GM19239 (cell line): Measurements from ENCODE around the gene PLCB3.

Source experiments
- DNase-seq: peaks from one replicate; pipeline ENCODE4 v3.0.0; 2011; ENCODE audit warnings: low spot score; ENCODE audit not compliant: insufficient read length
- FAIRE-seq: peaks from 2 replicates; lab custom pipeline; 2011; peaks lifted over from hg19 to GRCh38; lab: Jason Lieb, UNC

The PLCB3 gene

GRCh38 chr11:64263021-64263946 is 12.0 kb downstream of the PLCB3 start:
- FAIRE-seq (no peak), DNase-seq (no peak)

- DNase-seq (no peak), FAIRE-seq (no peak)
Measured at GRCh38 chr11:64263947-64264317, 12.6 kb downstream of the PLCB3 start.

- no peak for DNase-seq
- no peak for FAIRE-seq
Measured at GRCh38 chr11:64264371-64264852, 13.1 kb downstream of the PLCB3 start.

- DNase-seq: no peak
- no peak for FAIRE-seq
Measured at GRCh38 chr11:64265176-64266160, 14.1 kb downstream of the PLCB3 start.

GRCh38 chr11:64266339-64266738 is 15.0 kb downstream of the PLCB3 start:
- FAIRE-seq (no peak), DNase-seq (no peak)

GRCh38 chr11:64267207-64267945 is 16.0 kb downstream of the PLCB3 start:
- FAIRE-seq (no peak), DNase-seq (no peak)

- DNase-seq (no peak), FAIRE-seq (no peak)
Measured at GRCh38 chr11:64268025-64268892, 16.9 kb downstream of the PLCB3 start.

- FAIRE-seq (peak; percentile 81), DNase-seq (no peak)
Measured at GRCh38 chr11:64268893-64269539, 17.7 kb downstream of the PLCB3 start.

GRCh38 chr11:64269540-64270220 is 18.4 kb downstream of the PLCB3 start:
- DNase-seq (peak; percentile 78), FAIRE-seq (peak; percentile 94)

- DNase-seq (no peak), FAIRE-seq (no peak)
Measured at GRCh38 chr11:64275031-64275800, 23.9 kb downstream of the PLCB3 start.

- no peak for FAIRE-seq
- DNase-seq: no peak
Measured at GRCh38 chr11:64275841-64276240, 24.5 kb downstream of the PLCB3 start.

- no peak for DNase-seq
Measured at GRCh38 chr11:64276653-64277431, 25.5 kb downstream of the PLCB3 start.

GRCh38 chr11:64278576-64279190 is 27.4 kb downstream of the PLCB3 start:
- FAIRE-seq (no peak), DNase-seq (no peak)

More at GRCh38 chr11:64276653-64277431, 25.5 kb downstream of the PLCB3 start:
- FAIRE-seq: no peak

GRCh38 chr11:64281957-64282770 is 30.8 kb downstream of the PLCB3 start:
- DNase-seq: no peak
- no peak for FAIRE-seq

GRCh38 chr11:64283092-64283491 is 31.8 kb downstream of the PLCB3 start:
- no peak for FAIRE-seq
- no peak for DNase-seq
